Neutrophil (primary cell): ENCODE data around the gene CDK2.
A peak's percentile ranks its signal among the peaks of the same experiment; 100 is the strongest.

Source experiments
- H3K27ac ChIP-seq: fragments of 200-600 bp; sonication (generic); 2 replicates; pipeline ENCODE4 v1.5.1; 2016; ENCODE audit warnings: mild to moderate bottlenecking, moderate library complexity
- H3K27me3 ChIP-seq: fragments of 200-600 bp; sonication (generic); 2 replicates; pipeline ENCODE4 v1.6.0; 2016; ENCODE audit warnings: mild to moderate bottlenecking
- H3K36me3 ChIP-seq: fragments of 200-600 bp; sonication (generic); 2 replicates; pipeline ENCODE4 v1.5.1; 2017
- H3K4me1 ChIP-seq, 2 experiments: fragments of 200-600 bp in 1 of 2; sonication (generic) in 1 of 2; 1 replicate in 1 of 2; 2 replicates in 1 of 2; pipeline versions ENCODE4 v1.5.1 to v1.6.1; 2013 to 2016; ENCODE audit warnings: low read depth in 1 of 2, low read length in 1 of 2, mild to moderate bottlenecking in 1 of 2, moderate library complexity in 1 of 2; ENCODE audit not compliant: control insufficient read depth in 1 of 2, insufficient read depth in 1 of 2
- H3K4me3 ChIP-seq, 2 experiments: fragments of 200-600 bp in 1 of 2; sonication (generic) in 1 of 2; 1 replicate in 1 of 2; 2 replicates in 1 of 2; pipeline ENCODE4 v1.5.1; 2013 to 2016; ENCODE audit warnings: low read depth in 1 of 2, low read length in 1 of 2, mild to moderate bottlenecking in 1 of 2, moderate library complexity in 1 of 2
- H3K9me3 ChIP-seq: fragments of 200-600 bp; sonication (generic); 2 replicates; pipeline ENCODE4 v1.5.1; 2016
- CTCF ChIP-seq: fragments of 200-600 bp; sonication (generic); IDR thresholded peaks from 2 replicates; pipeline ENCODE4 v1.5.1; 2016; ENCODE audit warnings: antibody characterized with exemption

The CDK2 gene

GRCh38 chr12:55935738-55936151, 30.9 kb upstream of the CDK2 start:
- TF ChIP-seq CTCF = no peak
- H3K4me3 ChIP-seq = no peak overlapping the region
- H3K4me1 ChIP-seq = peaks cover 37 to 42% of the 10 kb centered on the region in 2 experiments
- H3K27ac ChIP-seq = no peak overlapping the region
- H3K27me3 ChIP-seq = no peaks in the 10 kb centered on the region
- peaks cover 45% of the 10 kb centered on the region for H3K36me3 ChIP-seq
- no peaks in the 10 kb centered on the region for H3K9me3 ChIP-seq

- no peak for TF ChIP-seq CTCF
- H3K9me3 ChIP-seq = no peaks in the 10 kb centered on the region
- H3K4me1 ChIP-seq = peaks cover 22 to 26% of the 10 kb centered on the region in 2 experiments
- no peaks in the 10 kb centered on the region for H3K27me3 ChIP-seq
- H3K27ac ChIP-seq = no peak overlapping the region
- peaks cover 67% of the 10 kb centered on the region for H3K36me3 ChIP-seq
- H3K4me3 ChIP-seq = no peak overlapping the region
Observed at GRCh38 chr12:55937981-55938380, 28.6 kb upstream of the CDK2 start.

- no peaks in the 10 kb centered on the region for H3K27me3 ChIP-seq
- H3K36me3 ChIP-seq = peaks cover 77% of the 10 kb centered on the region
- no peak overlapping the region for H3K4me3 ChIP-seq
- peak overlapping the region; percentile 61 for H3K27ac ChIP-seq
- H3K4me1 ChIP-seq = peaks cover 12 to 16% of the 10 kb centered on the region in 2 experiments
- TF ChIP-seq CTCF = no peak
- H3K9me3 ChIP-seq = no peaks in the 10 kb centered on the region
Observed at GRCh38 chr12:55938826-55939501, 27.7 kb upstream of the CDK2 start.

- Histone ChIP-seq H3K4me3 (no peak overlapping the region), H3K4me1 (peaks cover 3 to 7% of the 10 kb centered on the region in 2 experiments), H3K27me3 (no peaks in the 10 kb centered on the region), H3K9me3 (no peaks in the 10 kb centered on the region), H3K27ac (peak overlapping the region; percentile 61), H3K36me3 (peaks cover 90% of the 10 kb centered on the region)
- peak; percentile 90 for TF ChIP-seq CTCF
Observed at GRCh38 chr12:55940065-55940732, 26.4 kb upstream of the CDK2 start.

GRCh38 chr12:55942055-55942454, 24.6 kb upstream of the CDK2 start:
- Histone ChIP-seq H3K27ac (no peak overlapping the region), H3K36me3 (peaks cover 98% of the 10 kb centered on the region), H3K4me3 (no peak overlapping the region)

More at GRCh38 chr12:55942055-55942454, 24.6 kb upstream of the CDK2 start:
- no peak for TF ChIP-seq CTCF
- no peaks in the 10 kb centered on the region for H3K9me3 ChIP-seq
- no peaks in the 10 kb centered on the region for H3K27me3 ChIP-seq
- peaks cover 3 to 7% of the 10 kb centered on the region in 2 experiments for H3K4me1 ChIP-seq
